ES-I3 (cell line): Measurements from ENCODE around the gene SOCS2.

Source experiments
- H3K36me3 ChIP-seq: 2 replicates; pipeline ENCODE4 v1.6.1; 2013; ENCODE audit warnings: mild to moderate bottlenecking, low read length, control low read depth, moderate library complexity; ENCODE audit not compliant: insufficient read depth
- H3K4me1 ChIP-seq: 2 replicates; pipeline ENCODE4 v1.6.1; 2013; ENCODE audit warnings: mild to moderate bottlenecking, control low read depth, low read length; ENCODE audit not compliant: insufficient read depth
- H3K9ac ChIP-seq: 2 replicates; pipeline ENCODE4 v1.6.1; 2013; ENCODE audit warnings: low read depth, mild to moderate bottlenecking, low read length, moderate library complexity
- H3K9me3 ChIP-seq: 2 replicates; pipeline ENCODE4 v1.6.1; 2013; ENCODE audit warnings: mild to moderate bottlenecking, low read length, moderate library complexity; ENCODE audit not compliant: control insufficient read depth, insufficient read depth

SOCS2 gene

DNA sequence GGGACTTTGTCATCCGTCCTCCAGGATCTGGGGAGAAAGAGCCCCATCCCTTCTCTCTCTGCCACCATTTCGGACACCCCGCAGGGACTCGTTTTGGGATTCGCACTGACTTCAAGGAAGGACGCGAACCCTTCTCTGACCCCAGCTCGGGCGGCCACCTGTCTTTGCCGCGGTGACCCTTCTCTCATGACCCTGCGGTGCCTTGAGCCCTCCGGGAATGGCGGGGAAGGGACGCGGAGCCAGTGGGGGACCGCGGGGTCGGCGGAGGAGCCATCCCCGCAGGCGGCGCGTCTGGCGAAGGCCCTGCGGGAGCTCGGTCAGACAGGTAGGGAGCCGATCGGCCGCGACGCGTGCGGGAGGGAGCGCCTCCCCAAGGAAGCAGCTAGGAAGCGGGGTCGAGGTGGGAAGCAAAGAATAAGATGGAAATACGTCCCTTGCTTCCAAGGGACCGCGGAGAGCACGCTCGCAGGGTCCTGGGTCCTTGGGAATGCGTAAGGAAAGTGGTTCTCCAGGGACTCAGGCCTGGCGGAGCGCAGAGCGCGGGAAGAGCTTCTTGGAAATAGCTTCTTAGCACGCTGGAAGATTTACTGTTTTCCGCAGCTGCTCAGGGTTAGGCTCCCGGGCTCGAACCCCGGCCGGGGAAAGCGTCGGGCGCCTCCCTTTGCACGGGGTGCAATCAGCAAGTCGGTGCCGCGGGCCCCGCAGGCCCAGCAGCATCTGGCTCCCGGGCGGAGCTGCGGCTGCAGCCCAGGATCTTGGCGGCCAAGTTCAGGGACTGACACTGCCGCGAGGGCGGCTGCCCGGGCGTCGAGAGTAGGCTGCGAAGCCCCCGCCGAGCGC, 457 bp downstream of the SOCS2 start:
- Histone ChIP-seq H3K9ac (peak overlapping the region; percentile 82), H3K9me3 (no peaks in the 10 kb centered on the region), H3K36me3 (peaks cover 10% of the 10 kb centered on the region; the same call in 1 of the 2 replicates), H3K4me1 (peaks cover 22% of the 10 kb centered on the region)

DNA sequence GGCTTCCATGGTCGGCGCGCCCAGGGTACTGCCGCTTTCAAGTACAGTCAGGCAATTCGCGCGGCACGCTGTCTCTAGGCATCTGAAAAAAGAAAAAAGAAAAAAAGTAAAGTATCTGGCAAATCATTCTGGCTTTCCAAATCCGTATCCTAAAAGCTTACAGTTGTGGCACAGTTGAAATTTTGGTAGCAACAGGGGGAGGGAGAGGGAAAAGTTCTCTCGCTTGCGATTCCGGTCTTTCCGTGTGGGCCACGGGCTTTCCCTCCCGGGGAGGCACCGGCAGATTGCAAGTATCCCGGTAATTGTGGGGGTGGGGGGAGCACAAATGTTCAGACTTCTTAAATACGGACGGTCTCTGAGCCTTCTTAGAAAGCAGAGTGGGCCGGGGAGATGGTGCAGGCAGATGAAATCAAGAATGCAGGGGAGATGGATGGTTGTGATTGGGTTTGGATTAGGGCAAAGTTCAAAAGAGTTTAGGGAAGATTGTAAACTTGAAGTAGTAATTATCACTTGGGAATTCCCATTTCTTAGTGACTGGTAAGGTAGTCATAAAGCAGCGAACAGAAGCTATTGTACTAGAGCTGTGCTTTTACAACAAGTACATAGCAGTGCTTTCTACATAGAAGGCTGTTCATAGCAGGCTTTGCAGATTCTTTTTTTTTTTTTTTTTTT, 1.2 kb downstream of the SOCS2 start:
- H3K4me1 ChIP-seq: peaks cover 26% of the 10 kb centered on the region
- peaks cover 10% of the 10 kb centered on the region; the same call in 1 of the 2 replicates for H3K36me3 ChIP-seq
- H3K9ac ChIP-seq: peak overlapping the region; percentile 82
- no peaks in the 10 kb centered on the region for H3K9me3 ChIP-seq

DNA sequence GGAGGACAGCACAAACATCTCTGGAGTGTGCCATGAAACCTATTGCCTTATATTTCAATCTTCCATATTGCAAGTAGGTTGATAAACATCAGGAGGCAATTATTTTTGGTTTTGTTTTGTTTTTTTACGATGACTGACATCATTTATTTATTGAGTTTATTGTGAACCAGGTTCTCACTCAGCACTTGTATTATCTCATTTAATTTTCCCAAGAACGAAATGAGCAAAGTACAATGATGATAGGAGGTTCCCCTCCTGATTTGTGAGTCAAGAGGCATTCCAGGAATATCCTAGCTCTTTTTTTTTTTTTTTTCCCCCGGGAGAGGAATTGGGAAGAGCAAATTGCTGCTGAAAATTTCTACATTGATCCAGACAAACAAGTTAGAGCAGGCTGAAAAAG, 4.7 kb downstream of the SOCS2 start:
- no peaks in the 10 kb centered on the region for H3K9me3 ChIP-seq
- no peak overlapping the region for H3K9ac ChIP-seq
- H3K36me3 ChIP-seq: peaks cover 10% of the 10 kb centered on the region; the same call in 1 of the 2 replicates
- peaks cover 27% of the 10 kb centered on the region; the same call in 1 of the 2 replicates for H3K4me1 ChIP-seq

DNA sequence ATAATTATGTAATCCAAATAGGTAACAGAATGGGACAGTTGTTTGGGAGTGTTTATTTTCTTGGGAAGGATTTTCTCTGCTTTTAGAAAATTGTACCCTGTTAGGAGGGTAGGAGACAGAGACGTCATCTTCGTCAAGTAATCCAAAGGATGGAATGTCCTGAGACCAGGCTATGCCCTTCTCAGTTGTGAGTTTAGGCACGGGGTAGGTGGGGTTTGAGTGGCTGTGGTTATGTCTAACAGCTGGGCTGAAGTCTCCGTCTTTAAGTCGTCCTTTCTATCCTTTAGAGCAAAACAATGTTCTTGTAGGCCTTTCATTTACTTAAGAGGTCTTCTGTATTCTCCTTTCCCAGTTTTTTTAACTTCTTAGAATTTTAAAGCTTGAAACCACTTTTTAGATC, 5.7 kb downstream of the SOCS2 start:
- Histone ChIP-seq H3K9me3 (no peaks in the 10 kb centered on the region), H3K36me3 (peaks cover 10% of the 10 kb centered on the region; the same call in 1 of the 2 replicates), H3K9ac (no peak overlapping the region), H3K4me1 (peaks cover 29% of the 10 kb centered on the region; the same call in 1 of the 2 replicates)

DNA sequence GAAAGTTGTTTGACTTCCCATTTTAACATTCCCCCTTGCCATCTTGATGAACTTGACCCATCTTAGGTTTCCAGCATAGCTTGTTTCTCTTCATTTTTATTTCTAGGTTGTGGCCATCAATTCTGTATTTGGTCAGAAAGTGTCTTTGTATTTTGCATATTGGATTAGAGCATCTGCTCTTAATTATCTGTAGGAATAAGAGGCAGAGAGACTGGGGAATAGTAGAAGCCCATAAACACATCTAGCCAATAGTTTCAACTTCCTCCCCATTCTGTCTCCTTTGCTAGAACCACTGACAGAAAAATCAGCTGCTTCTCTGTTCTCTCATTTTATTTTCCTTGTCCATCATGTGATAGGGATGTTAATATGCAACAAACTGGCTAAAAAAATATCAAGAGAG, 8.2 kb downstream of the SOCS2 start:
- no peak overlapping the region for H3K9ac ChIP-seq
- H3K4me1 ChIP-seq: peaks cover 42% of the 10 kb centered on the region
- no peaks in the 10 kb centered on the region for H3K9me3 ChIP-seq
- no peaks in the 10 kb centered on the region for H3K36me3 ChIP-seq

DNA sequence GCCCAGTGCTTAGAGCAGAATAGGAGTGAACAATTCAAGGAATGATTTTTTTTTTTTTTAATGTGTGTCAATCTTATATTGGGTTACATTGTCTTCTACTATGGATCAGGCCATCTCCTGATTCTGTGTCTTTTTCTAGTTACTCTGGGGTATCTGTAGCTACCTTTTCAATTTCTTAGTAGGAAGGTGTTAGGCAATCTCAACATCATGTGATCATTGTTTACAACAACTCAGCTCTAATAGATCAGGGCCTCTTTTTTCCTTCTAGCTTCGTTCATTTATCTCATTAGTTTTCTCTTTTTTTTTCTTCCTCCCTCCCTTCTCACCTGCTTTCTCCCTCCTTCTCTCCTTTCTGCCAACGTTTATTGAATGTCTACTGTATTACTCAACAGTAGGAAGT, 8.9 kb downstream of the SOCS2 start:
- Histone ChIP-seq H3K9ac (no peak overlapping the region), H3K36me3 (no peaks in the 10 kb centered on the region), H3K4me1 (peaks cover 42% of the 10 kb centered on the region), H3K9me3 (no peaks in the 10 kb centered on the region)

DNA sequence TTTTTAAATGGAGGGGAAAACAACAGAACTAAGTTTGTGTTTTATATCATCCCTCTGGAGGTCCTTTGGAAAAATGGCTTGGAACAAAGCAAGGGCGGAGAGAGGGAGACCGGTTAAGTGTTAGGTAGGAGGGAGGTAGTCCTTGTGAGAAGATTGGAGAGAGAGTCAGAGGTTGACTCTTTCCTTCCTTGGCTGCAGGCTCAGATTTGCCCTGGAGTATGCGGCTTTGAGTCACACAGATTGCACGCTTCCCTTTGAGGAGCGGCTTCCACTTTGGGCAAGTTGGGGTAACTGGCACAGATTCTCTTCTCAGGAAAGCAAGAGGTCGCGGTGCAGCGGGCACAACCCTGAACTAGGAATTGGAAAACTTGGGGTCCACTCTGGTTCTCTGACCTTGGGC, 9.9 kb downstream of the SOCS2 start:
- Histone ChIP-seq H3K9me3 (no peaks in the 10 kb centered on the region), H3K36me3 (no peaks in the 10 kb centered on the region), H3K9ac (no peak overlapping the region), H3K4me1 (peaks cover 33% of the 10 kb centered on the region)

DNA sequence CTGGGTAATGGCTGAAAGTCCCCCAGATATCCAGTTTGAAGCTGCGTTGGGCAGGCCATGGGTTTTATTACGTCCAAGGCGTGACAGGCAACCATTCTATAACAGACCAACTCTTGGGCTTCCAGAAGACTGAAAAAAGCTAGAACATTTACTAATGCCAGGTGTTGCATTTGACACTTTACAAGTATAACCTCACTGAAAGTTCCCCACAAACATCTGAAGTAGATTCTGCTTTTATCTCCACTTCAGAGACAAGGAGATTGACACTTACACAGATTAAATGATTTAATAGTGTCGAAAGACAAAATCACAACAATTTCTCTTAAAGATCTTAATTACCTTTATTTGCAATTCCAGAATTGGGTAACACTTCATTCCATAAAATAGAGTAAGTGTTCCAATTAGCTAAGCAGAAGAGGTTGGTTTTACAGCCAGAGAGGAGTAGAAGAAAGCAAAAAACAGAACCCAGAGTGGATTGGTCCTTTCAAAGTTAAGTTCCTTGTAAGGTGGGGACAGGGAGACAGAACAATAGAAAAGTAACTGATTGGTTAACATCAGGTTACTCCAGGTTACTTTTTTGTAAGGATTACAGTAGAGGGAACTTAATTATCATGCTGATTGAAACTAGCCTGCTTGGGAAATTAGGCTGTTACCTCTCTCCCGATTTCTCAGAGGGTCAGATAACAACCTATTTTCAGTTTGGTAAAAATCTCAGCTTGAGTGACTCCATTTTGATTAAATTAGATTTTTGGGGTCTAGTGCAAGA, 11.3 kb downstream of the SOCS2 start:
- H3K9me3 ChIP-seq: no peaks in the 10 kb centered on the region
- peaks cover 27% of the 10 kb centered on the region for H3K4me1 ChIP-seq
- no peak overlapping the region for H3K9ac ChIP-seq
- H3K36me3 ChIP-seq: no peaks in the 10 kb centered on the region

DNA sequence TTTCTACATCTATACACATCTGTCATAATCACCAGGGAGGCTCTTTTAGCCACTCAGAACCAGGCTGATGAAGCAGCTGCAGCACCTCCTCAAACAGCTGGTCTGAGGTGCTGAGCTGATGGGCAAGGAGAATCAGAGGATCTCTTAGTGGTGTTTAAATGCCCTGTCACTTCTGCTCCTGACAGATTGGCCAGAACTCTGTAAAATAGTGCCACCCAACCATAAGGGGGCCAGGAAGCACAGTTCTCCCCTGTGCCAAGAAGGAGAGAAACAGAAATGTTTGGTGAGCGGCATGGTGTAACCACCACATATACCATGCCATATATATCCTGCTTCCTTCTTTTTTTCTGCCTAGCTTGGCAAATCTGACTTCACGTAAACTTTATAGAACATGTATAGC, 12.8 kb downstream of the SOCS2 start:
- H3K9ac ChIP-seq: no peak overlapping the region
- peaks cover 29% of the 10 kb centered on the region for H3K4me1 ChIP-seq
- no peaks in the 10 kb centered on the region for H3K36me3 ChIP-seq
- H3K9me3 ChIP-seq: no peaks in the 10 kb centered on the region

DNA sequence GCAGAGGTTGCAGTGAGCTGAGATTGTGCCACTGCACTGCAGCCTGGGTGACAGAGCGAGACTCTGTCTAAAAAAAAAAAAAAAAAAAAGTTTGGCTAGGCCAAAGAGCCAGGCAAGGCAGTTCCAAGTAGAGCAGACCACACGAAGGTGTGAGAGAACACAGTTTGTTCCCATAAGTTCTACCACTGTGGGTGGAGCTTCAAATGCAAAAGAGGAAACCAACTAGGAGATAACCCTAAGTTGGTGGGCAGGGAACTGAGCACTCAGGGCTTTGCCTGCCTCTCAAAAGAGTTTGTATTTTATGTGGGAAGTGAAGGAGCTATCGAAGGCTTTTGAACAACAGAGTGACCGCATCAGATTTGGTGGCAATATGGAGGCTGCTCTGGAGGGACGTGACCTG, 15.1 kb downstream of the SOCS2 start:
- no peaks in the 10 kb centered on the region for H3K36me3 ChIP-seq
- H3K9me3 ChIP-seq: no peaks in the 10 kb centered on the region
- peaks cover 32% of the 10 kb centered on the region for H3K4me1 ChIP-seq
- H3K9ac ChIP-seq: no peak overlapping the region

DNA sequence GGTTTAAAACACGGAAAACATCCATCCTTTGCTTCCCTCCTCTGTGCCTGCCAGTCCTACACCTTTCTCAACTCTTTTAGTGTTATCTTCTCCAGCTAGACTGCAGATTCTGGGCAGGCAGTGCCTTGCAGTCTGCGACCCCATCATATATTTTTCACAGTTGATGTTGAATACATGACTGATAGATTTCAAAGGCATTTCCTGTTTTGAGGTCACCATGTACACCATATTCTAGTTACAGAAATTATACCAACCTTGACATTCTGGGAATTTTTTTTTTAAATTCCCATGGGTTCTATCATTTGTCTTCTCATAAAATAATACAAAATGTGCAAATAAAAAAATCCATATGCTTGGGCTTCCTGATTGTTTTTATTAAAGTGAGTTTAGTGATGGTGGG, 16.6 kb downstream of the SOCS2 start:
- Histone ChIP-seq H3K9me3 (no peaks in the 10 kb centered on the region), H3K4me1 (peaks cover 32% of the 10 kb centered on the region), H3K36me3 (no peaks in the 10 kb centered on the region), H3K9ac (no peak overlapping the region)

DNA sequence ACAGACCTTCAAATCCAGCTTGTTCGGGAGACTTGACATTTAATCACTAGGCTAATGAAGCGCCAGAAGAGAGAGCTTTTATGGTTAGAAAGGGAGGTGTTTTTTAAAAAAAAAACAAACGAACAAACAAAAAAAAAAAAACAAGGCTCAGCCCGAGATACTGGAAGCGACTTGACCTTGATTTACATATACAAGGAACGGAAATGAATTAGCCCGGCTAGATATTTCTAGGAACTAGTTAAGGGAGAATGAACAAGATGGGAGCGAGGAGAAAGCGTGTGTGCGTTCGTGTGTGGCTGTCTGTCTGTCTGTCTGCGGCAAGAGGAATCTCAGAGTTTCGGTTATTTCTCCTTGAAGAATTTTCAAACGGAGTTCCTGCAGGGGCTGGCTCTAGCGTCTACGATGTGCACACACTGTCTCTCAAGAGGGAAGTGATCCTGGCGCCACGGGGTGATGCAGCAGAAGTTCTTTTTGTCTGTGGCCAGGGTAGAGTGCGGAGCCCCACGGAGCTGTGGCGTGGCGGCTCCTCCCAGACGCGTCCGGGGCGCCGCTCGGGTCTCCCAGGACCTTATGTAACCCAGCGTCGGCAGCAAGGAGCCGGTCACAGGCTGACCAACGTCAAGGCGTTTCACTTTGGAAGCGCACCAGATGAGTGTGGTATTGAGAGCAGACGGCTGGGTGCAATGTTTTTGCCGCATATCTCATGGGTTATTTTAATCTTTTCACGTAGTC, 18.8 kb downstream of the SOCS2 start:
- Histone ChIP-seq H3K9me3 (no peaks in the 10 kb centered on the region), H3K4me1 (peaks cover 25% of the 10 kb centered on the region), H3K36me3 (no peaks in the 10 kb centered on the region)

DNA sequence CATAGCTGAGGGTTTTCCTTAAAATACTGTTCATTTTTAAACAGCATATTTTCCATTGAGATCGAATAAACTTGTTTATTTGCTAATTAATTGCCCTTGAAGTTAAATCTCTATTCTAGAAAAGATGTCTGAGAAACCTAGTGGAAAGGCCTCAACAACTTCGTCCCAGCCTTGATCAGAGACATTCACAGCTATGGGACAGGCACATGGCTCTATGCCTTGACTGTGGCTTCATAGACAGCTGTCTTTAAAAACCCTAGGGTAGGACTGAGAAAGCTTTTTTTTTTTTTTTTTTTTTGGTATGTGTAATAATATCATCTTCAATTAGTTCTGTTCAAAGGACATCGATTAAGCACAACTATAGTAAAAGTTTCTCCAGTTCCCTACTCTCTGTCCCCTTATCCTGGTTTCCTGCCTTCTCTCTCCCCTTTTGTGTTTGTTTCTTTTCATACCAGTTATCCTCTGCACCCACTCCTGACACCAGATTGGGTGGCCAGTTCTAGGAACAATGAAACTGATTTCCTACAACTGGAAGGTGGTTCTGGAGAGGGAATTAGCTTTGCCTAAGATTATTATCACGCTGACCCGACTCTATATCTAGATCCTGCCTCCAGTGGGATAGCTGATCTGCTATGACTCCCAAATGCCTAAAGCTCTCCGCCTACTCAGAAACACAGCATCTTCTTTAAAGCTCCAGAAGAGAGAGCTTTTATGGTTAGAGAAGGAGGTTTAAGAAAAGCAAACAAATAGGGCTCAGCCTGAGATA, 20.3 kb downstream of the SOCS2 start:
- Histone ChIP-seq H3K36me3 (no peaks in the 10 kb centered on the region), H3K4me1 (peaks cover 24% of the 10 kb centered on the region), H3K9ac (no peak overlapping the region), H3K9me3 (no peaks in the 10 kb centered on the region)

More for the DNA sequence above, 18.8 kb downstream of the SOCS2 start:
- H3K9ac ChIP-seq: peak overlapping the region; percentile 88
